Activated B cell treated with CpG ODN at 0.5 μM for 24 hours (primary cell): ENCODE measurements around the gene PDPN. TPM values are rescaled to one million over a fixed set of nuclear protein-coding genes. Genes with fewer than 3 reads are reported as not detected.

Source experiments
- ATAC-seq: fragments of 200-7000 bp; cut with Tn5 transposase; one replicate; pipeline ENCODE4 v1.10.0; 2021; ENCODE audit warnings: low read depth, mild to moderate bottlenecking, moderate library complexity
- CTCF ChIA-PET: fragments of 350-600 bp; sonication (Branson Sonifier 250); formaldehyde crosslinking; loops from one replicate; lab custom pipeline; 2021; ENCODE audit warnings: antibody characterized with exemption; lab: Charles Lee
- POLR2A ChIA-PET: fragments of 350-600 bp; sonication (Branson Sonifier 250); formaldehyde crosslinking; loops from one replicate; lab custom pipeline; 2021; ENCODE audit warnings: antibody characterized with exemption; lab: Charles Lee
- DNase-seq: peaks from one replicate; pipeline ENCODE4 v3.0.0; 2022
- H3K27ac Mint-ChIP-seq: one replicate; pipeline ENCODE4 v1.8.0; 2020; ENCODE audit warnings: mixed read lengths
- H3K27me3 Mint-ChIP-seq: one replicate; pipeline ENCODE4 v1.8.0; 2021; ENCODE audit warnings: mixed read lengths
- H3K36me3 Mint-ChIP-seq: one replicate; pipeline ENCODE4 v1.8.0; 2021; ENCODE audit warnings: low read depth, mixed read lengths
- H3K4me1 Mint-ChIP-seq: one replicate; pipeline ENCODE4 v1.8.0; 2021; ENCODE audit warnings: mixed read lengths
- H3K4me3 Mint-ChIP-seq: one replicate; pipeline ENCODE4 v1.8.0; 2020; ENCODE audit warnings: mild to moderate bottlenecking, mixed read lengths
- H3K9me3 Mint-ChIP-seq: one replicate; pipeline ENCODE4 v1.8.0; 2020; ENCODE audit warnings: mixed read lengths
- CTCF ChIP-seq: fragments of 200-600 bp; IDR thresholded peaks from one replicate; pipeline ENCODE4 v1.8.0; 2022; ENCODE audit warnings: antibody characterized with exemption, mild to moderate bottlenecking
- intact Hi-C: fragments of 100-400 bp; cut with micrococcal nuclease; formaldehyde crosslinking; loops from one replicate; pipeline ENCODE4 v1.15.1; 2024
- total RNA-seq: library from RNA; stranded (reverse); gene quantifications from 2 replicates; pipeline ENCODE4 v1.2.3, GENCODE V29; 2022

Gene PDPN
- total RNA-seq, 1 donor from 2014 or later = not detected

GRCh38 chr1:13627127-13627526 is 43.5 kb downstream of the PDPN start:
- CTCF ChIA-PET = no interaction called here

GRCh38 chr1:13628218-13628617 is 44.6 kb downstream of the PDPN start:
- H3K36me3 Mint-ChIP-seq = no peaks in the 10 kb centered on the region
- no peak for ATAC-seq
- intact Hi-C loops = no loop called here
- H3K27me3 Mint-ChIP-seq = peaks cover 20% of the 10 kb centered on the region
- no peak overlapping the region for H3K4me3 Mint-ChIP-seq
- TF ChIP-seq CTCF = no peak
- no peaks in the 10 kb centered on the region for H3K9me3 Mint-ChIP-seq
- H3K27ac Mint-ChIP-seq = no peak overlapping the region
- no peaks in the 10 kb centered on the region for H3K4me1 Mint-ChIP-seq
- CTCF ChIA-PET = no interaction called here
- DNase-seq = no peak
- POLR2A ChIA-PET = no interaction called here

More at GRCh38 chr1:13627127-13627526, 43.5 kb downstream of the PDPN start:
- ATAC-seq = no peak
- Mint-ChIP-seq H3K4me3 (no peak overlapping the region), H3K9me3 (no peaks in the 10 kb centered on the region), H3K27ac (no peak overlapping the region), H3K4me1 (no peaks in the 10 kb centered on the region), H3K27me3 (peaks cover 20% of the 10 kb centered on the region), H3K36me3 (no peaks in the 10 kb centered on the region)
- no peak for TF ChIP-seq CTCF
- DNase-seq = no peak
- intact Hi-C loops = no loop called here
- POLR2A ChIA-PET = interaction anchor here (0.7 kb wide), 1 partner anchor 14 kb away, joined by 6 read pairs; no protein-coding TSS in a partner anchor

GRCh38 chr1:13628711-13629110 is 45.1 kb downstream of the PDPN start:
- no peak overlapping the region for H3K4me3 Mint-ChIP-seq
- intact Hi-C loops = no loop called here

GRCh38 chr1:13642306-13643004 is 58.8 kb downstream of the PDPN start:
- ChIA-PET POLR2A (interaction anchor here (0.7 kb wide), 1 partner anchor 56 kb away, joined by 3 read pairs; no protein-coding TSS in a partner anchor), CTCF (no interaction called here)
- H3K9me3 Mint-ChIP-seq = peaks cover 13% of the 10 kb centered on the region
- peaks cover 5% of the 10 kb centered on the region for H3K36me3 Mint-ChIP-seq
- peak overlapping the region; percentile 85 for H3K27ac Mint-ChIP-seq
- no peak for DNase-seq
- H3K4me1 Mint-ChIP-seq = peaks cover 46% of the 10 kb centered on the region
- peak; percentile 86 for ATAC-seq
- H3K4me3 Mint-ChIP-seq = peak overlapping the region; percentile 62
- TF ChIP-seq CTCF = no peak
- intact Hi-C loops = loop anchor here (1.0 to 2.0 kb wide), 2 partner anchors 22 to 58 kb away; partner anchors contain the start of gene PRDM2
- H3K27me3 Mint-ChIP-seq = no peaks in the 10 kb centered on the region

More at GRCh38 chr1:13628711-13629110, 45.1 kb downstream of the PDPN start:
- no peak for TF ChIP-seq CTCF
- H3K4me1 Mint-ChIP-seq = no peaks in the 10 kb centered on the region
- H3K27ac Mint-ChIP-seq = no peak overlapping the region
- POLR2A ChIA-PET = no interaction called here
- DNase-seq = no peak
- no peaks in the 10 kb centered on the region for H3K36me3 Mint-ChIP-seq
- CTCF ChIA-PET = no interaction called here
- H3K9me3 Mint-ChIP-seq = no peaks in the 10 kb centered on the region
- no peak for ATAC-seq
- H3K27me3 Mint-ChIP-seq = peaks cover 20% of the 10 kb centered on the region

GRCh38 chr1:13643017-13643416 is 59.4 kb downstream of the PDPN start:
- intact Hi-C loops = loop anchor here (2.0 kb wide), 1 partner anchor 22 kb away; no protein-coding TSS in a partner anchor
- no peaks in the 10 kb centered on the region for H3K27me3 Mint-ChIP-seq
- ChIA-PET POLR2A (interaction anchor here (0.7 to 0.8 kb wide), 2 partner anchors 55 to 88 kb away, joined by 3 read pairs; no protein-coding TSS in a partner anchor), CTCF (no interaction called here)
- peak overlapping the region; percentile 85 for H3K27ac Mint-ChIP-seq
- TF ChIP-seq CTCF = no peak
- peak overlapping the region; percentile 62 for H3K4me3 Mint-ChIP-seq
- peaks cover 3% of the 10 kb centered on the region for H3K36me3 Mint-ChIP-seq
- DNase-seq (no peak), ATAC-seq (peak; percentile 21)
- H3K4me1 Mint-ChIP-seq = peaks cover 48% of the 10 kb centered on the region
- peaks cover 11% of the 10 kb centered on the region for H3K9me3 Mint-ChIP-seq
